ENCODE data around the gene RFX1.
"Not testable (repeated sequence)": the region's sequence is repeated elsewhere in the genome, so short reads cannot be mapped to it uniquely, and the experiment has no call there.

DNA sequence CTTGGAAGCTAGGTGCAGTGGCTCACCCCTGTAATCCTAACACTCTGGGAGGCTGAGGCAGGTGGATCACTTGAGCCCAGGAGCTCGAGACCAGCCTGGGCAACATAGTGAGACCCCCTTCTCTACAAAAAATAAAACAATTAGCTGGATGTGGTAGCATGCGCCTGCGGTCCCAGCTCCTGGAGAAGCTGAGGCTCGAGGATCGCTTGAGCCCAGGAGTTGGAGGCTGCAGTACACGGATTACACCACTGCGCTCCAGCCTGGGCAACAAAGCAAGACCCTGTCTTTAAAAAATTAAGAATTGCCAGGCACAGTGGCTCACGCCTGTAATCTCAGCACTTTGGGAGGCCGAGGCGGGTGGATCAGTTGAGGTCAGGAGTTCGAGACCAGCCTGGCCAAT, 44.8 kb upstream of the RFX1 start:
- TF ChIP-seq EZH2phosphoT487 (IDR thresholded peaks at IDR 0.05; ENCODE audit: insufficient read depth, low read depth); EZH2 (IDR thresholded peaks at IDR 0.05; ENCODE audit: insufficient read depth, poor library complexity, severe bottlenecking): not testable (repeated sequence)

Measured in GM23248 (cell line).